Muscle layer of colon (tissue), 2 donors: Measurements from ENCODE around the gene SNAI3.

Experiments used
- H3K27ac ChIP-seq: one replicate; pipeline ENCODE4 v1.7.0; 2013; ENCODE audit warnings: low read depth, mild to moderate bottlenecking, low read length, moderate library complexity
- H3K27me3 ChIP-seq, 2 donors: one replicate each; pipeline ENCODE4 v1.7.0; 2013; ENCODE audit warnings: low read length in 2 of 2, mild to moderate bottlenecking in 2 of 2; ENCODE audit not compliant: insufficient read depth in 2 of 2, control insufficient read depth in 1 of 2
- H3K36me3 ChIP-seq: one replicate; pipeline ENCODE4 v1.7.0; 2013; ENCODE audit warnings: mild to moderate bottlenecking, low read length; ENCODE audit not compliant: insufficient read depth
- H3K4me1 ChIP-seq: one replicate; pipeline ENCODE4 v1.7.0; 2013; ENCODE audit warnings: mild to moderate bottlenecking, low read length; ENCODE audit not compliant: insufficient read depth
- H3K4me3 ChIP-seq, 2 donors: one replicate each; pipeline ENCODE4 v1.7.0; 2013; ENCODE audit warnings: low read length in 2 of 2, low read depth in 1 of 2, mild to moderate bottlenecking in 1 of 2, moderate library complexity in 1 of 2
- H3K9ac ChIP-seq: one replicate; pipeline ENCODE4 v1.7.0; 2013; ENCODE audit warnings: low read length
- H3K9me3 ChIP-seq: one replicate; pipeline ENCODE4 v1.7.0; 2013; ENCODE audit warnings: mild to moderate bottlenecking, low read length
- donor health status: abdominal sarcoma.
- donor health status: Adenocarcinoma of cecum.

SNAI3 gene

GRCh38 chr16:88650749-88651275, 35.5 kb downstream of the SNAI3 start, which contains the start of gene CYBA:
CYBA (minus strand) TSS chr16:88651053; CDS start chr16:88651013, 40 bp downstream.
- H3K36me3 ChIP-seq, result peaks cover 9% of the 10 kb centered on the region
- peaks cover 6% of the 10 kb centered on the region for H3K4me1 ChIP-seq
- H3K27me3 ChIP-seq, result peaks cover 0 to 12% of the 10 kb centered on the region in 2 donors
- peak within 1 kb of the TSS; percentile 59 to 69 for H3K4me3 ChIP-seq
- H3K9ac ChIP-seq, result no peak within 1 kb of the TSS
- H3K27ac ChIP-seq, result peak within 1 kb of the TSS; percentile 70
- H3K9me3 ChIP-seq, result no peaks in the 10 kb centered on the region

DNA sequence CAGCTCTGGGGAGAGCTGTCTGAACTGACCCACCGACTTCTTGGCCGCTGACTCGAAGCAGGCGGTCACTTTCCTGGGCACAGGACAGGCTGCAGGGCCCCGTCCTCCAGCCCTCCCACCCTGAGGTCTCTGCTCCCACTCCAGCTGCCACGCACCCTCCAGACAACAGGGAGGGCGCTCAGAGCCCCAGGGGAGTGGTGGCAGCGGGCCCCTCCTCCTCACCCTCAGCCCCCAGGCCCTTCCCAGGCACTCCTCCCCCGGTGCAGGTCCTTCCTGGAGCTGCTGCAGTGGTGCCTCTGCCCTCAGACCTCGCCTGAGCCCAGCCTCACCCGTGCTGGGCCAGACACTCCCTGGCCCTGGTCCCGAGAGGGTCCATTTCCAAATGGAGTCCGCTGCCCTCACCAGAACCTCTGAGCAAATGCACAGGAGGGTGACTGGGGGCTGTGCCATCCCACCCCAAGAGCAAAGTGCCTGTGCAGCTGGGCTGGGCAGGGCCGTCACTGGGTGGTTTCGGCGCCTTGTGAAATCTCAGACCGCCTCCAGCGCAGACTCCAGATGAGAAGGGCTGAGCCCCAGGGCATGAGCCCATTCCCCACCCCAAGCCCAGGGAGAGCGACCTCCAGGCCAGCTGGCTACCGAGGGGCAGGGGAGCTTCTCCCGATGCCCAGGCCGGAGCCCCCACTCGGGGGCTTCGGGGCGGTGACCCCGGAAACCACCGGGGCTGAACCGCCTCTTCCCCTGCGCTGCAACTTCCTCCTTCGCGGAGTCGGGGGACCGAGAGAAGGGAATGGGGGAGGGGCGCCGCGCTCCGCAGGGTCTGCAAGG, 36.2 kb downstream of the SNAI3 start:
- no peaks in the 10 kb centered on the region for H3K9me3 ChIP-seq
- H3K36me3 ChIP-seq, result peaks cover 8% of the 10 kb centered on the region
- peaks cover 6% of the 10 kb centered on the region for H3K4me1 ChIP-seq
- peaks cover 0 to 12% of the 10 kb centered on the region in 2 donors for H3K27me3 ChIP-seq
- no peak overlapping the region for H3K9ac ChIP-seq
- H3K4me3 ChIP-seq, result peak overlapping the region; percentile 59 to 69
- peak overlapping the region; percentile 70 for H3K27ac ChIP-seq

GRCh38 chr16:88649195-88649923, 36.9 kb downstream of the SNAI3 start:
- H3K4me1 ChIP-seq, result peaks cover 6% of the 10 kb centered on the region
- no peaks in the 10 kb centered on the region for H3K36me3 ChIP-seq
- peaks cover 0 to 12% of the 10 kb centered on the region in 2 donors for H3K27me3 ChIP-seq
- H3K4me3 ChIP-seq, result no peak overlapping the region
- H3K9ac ChIP-seq, result no peak overlapping the region
- H3K9me3 ChIP-seq, result no peaks in the 10 kb centered on the region
- H3K27ac ChIP-seq, result no peak overlapping the region

DNA sequence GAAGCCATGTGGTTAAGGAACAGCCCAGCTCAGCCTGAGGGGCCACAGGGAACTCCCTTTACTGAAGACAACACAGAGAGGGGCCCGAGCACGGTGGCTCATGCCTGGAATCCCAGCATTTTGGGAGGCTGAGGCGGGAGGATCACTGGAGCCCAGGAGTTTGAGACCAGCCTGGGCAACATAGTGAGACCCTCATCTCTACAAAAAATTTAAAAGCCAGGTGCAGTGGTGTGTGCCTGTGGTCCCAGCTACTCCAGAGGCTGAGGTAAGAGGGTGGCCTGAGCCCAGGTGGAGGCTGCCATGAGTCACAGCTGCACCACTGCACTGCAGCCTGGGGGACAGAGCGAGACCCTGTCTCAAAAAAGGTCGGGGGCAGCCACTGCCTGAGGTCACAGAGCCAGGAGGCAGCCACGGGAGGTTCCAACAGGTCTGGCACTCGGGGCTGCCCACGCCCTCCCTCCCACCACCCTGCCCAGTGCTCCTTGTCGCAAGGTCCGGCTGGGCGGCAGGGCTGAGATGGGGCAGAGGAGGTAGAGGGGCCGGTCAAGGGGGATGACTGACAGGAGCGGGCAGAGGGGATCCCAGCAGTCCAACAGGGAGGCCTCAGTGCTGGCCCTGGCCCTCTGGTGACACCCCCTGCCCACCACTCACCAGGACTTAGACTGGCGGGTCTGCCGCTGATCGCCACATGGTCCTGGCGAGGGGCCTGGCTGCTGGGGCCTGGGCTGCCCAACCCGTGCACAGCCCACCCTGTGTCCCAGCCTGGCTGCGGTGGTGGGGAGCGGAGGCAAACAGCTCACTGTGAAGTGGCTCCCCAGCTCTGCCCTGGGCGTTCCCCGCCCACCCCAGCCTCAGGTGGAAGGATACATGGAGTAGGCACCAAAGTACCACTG, 38.9 kb downstream of the SNAI3 start:
- Histone ChIP-seq H3K36me3 (no peaks in the 10 kb centered on the region), H3K4me3 (no peak overlapping the region), H3K27me3 (peaks cover 0 to 12% of the 10 kb centered on the region in 2 donors), H3K9me3 (no peaks in the 10 kb centered on the region), H3K4me1 (peaks cover 6% of the 10 kb centered on the region), H3K27ac (no peak overlapping the region), H3K9ac (no peak overlapping the region)

- Histone ChIP-seq H3K9me3 (no peaks in the 10 kb centered on the region), H3K9ac (no peak overlapping the region), H3K4me3 (no peak overlapping the region), H3K27ac (no peak overlapping the region), H3K36me3 (no peaks in the 10 kb centered on the region), H3K27me3 (peaks cover 0 to 10% of the 10 kb centered on the region in 2 donors), H3K4me1 (peaks cover 6% of the 10 kb centered on the region)
These were observed 39.8 kb downstream of the SNAI3 start for GRCh38 chr16:88646345-88647034.

GRCh38 chr16:88645941-88646340, 40.4 kb downstream of the SNAI3 start:
- peaks cover 0 to 5% of the 10 kb centered on the region in 2 donors for H3K27me3 ChIP-seq
- no peak overlapping the region for H3K4me3 ChIP-seq
- no peak overlapping the region for H3K27ac ChIP-seq
- H3K4me1 ChIP-seq, result peaks cover 6% of the 10 kb centered on the region
- no peak overlapping the region for H3K9ac ChIP-seq
- no peaks in the 10 kb centered on the region for H3K9me3 ChIP-seq
- no peaks in the 10 kb centered on the region for H3K36me3 ChIP-seq

DNA sequence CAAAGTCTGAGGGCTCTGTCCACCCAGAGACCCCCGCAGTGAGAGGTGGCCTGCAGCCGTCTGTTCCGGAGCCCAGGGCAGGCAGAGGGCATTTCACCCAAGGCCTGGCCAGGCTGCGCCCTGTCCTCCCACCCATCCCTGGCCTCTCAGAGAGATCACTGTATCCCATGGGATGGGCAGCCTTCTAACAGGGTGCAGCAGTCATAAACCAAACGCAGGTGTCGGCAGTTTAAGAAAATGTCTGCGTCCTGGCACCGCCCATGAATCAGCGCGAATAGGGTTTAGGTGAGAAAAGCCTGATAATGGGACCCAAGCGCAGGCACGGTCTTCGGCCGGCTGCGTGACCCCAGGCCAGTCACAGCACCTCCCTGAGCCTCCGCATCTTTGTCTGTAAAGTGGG, 40.9 kb downstream of the SNAI3 start:
- Histone ChIP-seq H3K4me1 (peaks cover 6% of the 10 kb centered on the region), H3K27ac (no peak overlapping the region), H3K9ac (no peak overlapping the region), H3K36me3 (no peaks in the 10 kb centered on the region), H3K27me3 (peaks cover 0 to 6% of the 10 kb centered on the region in 2 donors), H3K9me3 (no peaks in the 10 kb centered on the region), H3K4me3 (no peak overlapping the region)

DNA sequence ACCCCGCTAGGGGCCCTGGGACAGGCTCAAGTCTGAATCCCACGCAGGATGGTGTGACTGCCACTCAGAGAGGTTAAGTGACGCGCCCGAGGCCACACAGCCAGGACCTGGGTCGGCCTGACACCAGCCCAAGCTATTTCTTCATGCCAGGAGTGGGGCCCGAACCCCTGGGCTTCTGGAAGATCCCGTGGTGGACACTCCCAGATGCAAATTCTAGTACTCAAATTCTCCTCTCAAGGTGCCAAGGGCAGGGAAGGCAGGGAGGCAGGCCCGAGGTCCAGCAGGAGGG, 42.7 kb downstream of the SNAI3 start:
- Histone ChIP-seq H3K9ac (no peak overlapping the region), H3K27ac (no peak overlapping the region), H3K27me3 (peaks cover 11 to 24% of the 10 kb centered on the region in 2 donors), H3K4me1 (no peaks in the 10 kb centered on the region), H3K4me3 (no peak overlapping the region), H3K9me3 (no peaks in the 10 kb centered on the region), H3K36me3 (no peaks in the 10 kb centered on the region)

DNA sequence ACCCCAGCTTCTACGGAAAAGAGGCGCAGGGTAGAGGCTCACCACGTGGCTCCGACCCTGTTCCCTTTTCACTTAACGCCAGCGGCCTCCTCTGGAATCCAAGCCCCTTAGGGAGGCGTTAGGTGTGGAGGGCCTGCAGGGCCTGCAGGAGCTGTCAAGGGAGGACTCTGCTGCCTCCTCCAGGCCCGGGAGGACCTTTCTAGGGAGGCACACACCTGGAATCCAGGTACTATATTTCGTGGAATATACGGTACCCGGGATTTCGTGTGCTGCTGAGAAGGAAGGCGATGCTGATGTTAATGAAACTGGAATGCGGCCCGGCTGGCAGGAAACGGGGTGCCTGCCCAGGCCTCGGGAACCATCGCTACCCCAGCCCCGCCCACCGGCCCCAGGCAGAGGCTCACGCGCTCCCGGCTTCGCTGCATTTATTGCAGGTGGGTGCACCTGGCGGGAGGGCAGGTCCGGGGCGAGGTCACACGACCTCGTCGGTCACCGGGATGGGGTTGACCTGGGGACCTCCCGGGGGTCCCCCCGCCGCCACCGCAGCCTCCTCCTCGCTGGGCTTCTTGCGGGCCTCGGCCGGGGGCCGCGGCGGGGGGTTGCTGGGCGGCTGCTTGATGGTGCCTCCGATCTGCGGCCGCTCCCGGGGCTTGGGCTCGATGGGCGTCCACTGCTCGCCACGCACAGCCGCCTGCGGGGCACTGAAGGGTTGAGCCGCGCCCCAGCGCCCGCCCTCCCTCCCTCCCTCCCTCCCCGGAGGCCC, 43.2 kb downstream of the SNAI3 start:
- no peaks in the 10 kb centered on the region for H3K4me1 ChIP-seq
- H3K27me3 ChIP-seq, result peaks cover 15 to 30% of the 10 kb centered on the region in 2 donors
- H3K4me3 ChIP-seq, result no peak overlapping the region
- no peak overlapping the region for H3K9ac ChIP-seq
- H3K36me3 ChIP-seq, result no peaks in the 10 kb centered on the region
- H3K27ac ChIP-seq, result no peak overlapping the region
- no peaks in the 10 kb centered on the region for H3K9me3 ChIP-seq

DNA sequence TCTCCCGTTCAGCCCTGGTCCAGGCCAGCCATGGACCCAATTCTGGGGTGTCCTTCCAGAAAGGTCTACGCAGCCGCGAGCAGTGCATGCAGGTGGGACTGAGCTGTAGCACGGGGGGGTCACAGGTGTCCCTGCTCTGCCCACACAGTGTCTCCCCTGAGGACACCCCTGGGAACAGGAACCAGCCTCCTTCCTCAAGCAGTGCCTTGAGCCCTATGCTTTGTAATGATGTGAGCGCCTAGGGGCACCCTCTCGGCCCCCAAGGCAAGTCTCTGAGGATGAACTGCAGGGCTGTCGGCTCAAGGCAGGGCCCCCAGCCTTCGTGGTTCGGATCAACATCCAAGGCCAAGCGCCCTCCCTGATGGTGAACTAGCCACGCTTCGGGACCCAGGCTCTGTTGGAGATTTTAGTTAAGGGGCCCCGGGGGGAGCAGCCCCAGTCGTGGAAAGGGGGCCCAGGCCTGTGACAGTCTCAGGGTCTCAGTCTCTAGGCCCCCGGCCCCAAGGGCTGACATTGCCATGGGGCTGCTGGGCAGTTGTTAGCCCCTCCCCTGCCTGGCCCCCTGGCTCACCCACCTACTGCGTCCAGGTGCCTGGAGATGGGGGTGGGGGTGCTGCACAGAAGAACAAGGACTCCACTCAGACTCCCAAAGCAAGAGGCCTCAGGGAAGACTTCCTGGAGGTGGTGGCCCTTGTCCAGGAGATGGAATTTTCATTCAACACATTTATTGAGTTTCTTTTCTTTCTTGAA, 45.6 kb downstream of the SNAI3 start:
- Histone ChIP-seq H3K27ac (no peak overlapping the region), H3K4me3 (no peak overlapping the region), H3K9ac (no peak overlapping the region), H3K36me3 (no peaks in the 10 kb centered on the region), H3K9me3 (no peaks in the 10 kb centered on the region), H3K4me1 (no peaks in the 10 kb centered on the region), H3K27me3 (peaks cover 15 to 43% of the 10 kb centered on the region in 2 donors)
